HCT116 (cell line): ENCODE results near the gene SNTG2.

Experiments
- ATF3 ChIP-seq: IDR thresholded peaks from 2 replicates; pipeline ENCODE4 v1.6.1; 2012
- CTCF ChIP-seq, 3 experiments: fragments of 200-600 bp in 1 of 3; sonication (generic) in 1 of 3; IDR thresholded peaks in 2 of 3; conservative IDR thresholded peaks in 1 of 3; 2 replicates each; pipeline ENCODE4 v1.5.1; 2012 to 2017; ENCODE audit warnings: low read depth in 2 of 3, low read length in 2 of 3, antibody characterized with exemption in 1 of 3, borderline replicate concordance in 1 of 3, control low read depth in 1 of 3, mild to moderate bottlenecking in 1 of 3, mixed read lengths in 1 of 3, mixed run types in 1 of 3, moderate library complexity in 1 of 3; ENCODE audit not compliant: insufficient read depth in 1 of 3
- EGR1 ChIP-seq: IDR thresholded peaks from 2 replicates; pipeline ENCODE4 v1.6.1; 2012; ENCODE audit warnings: low read depth
- ELF1 ChIP-seq: IDR thresholded peaks from 2 replicates; pipeline ENCODE4 v1.6.1; 2012; ENCODE audit warnings: low read depth, borderline replicate concordance
- EZH2 ChIP-seq: fragments of 200-600 bp; sonication (generic); IDR thresholded peaks from 2 replicates; pipeline ENCODE4 v1.6.1; 2017; ENCODE audit warnings: antibody characterized with exemption, mixed run types
- EZH2phosphoT487 ChIP-seq: fragments of 200-600 bp; IDR thresholded peaks from 2 replicates; pipeline ENCODE4 v1.6.1; 2018; ENCODE audit warnings: antibody characterized with exemption, borderline replicate concordance
- JUND ChIP-seq: IDR thresholded peaks from 2 replicates; pipeline ENCODE4 v1.6.1; 2012
- POLR2A ChIP-seq: IDR thresholded peaks from 2 replicates; pipeline ENCODE4 v1.7.0; 2011; ENCODE audit warnings: borderline replicate concordance; ENCODE audit not compliant: insufficient read depth, insufficient read length; ENCODE audit errors: extremely low read depth
- REST ChIP-seq: IDR thresholded peaks from 2 replicates; pipeline ENCODE4 v1.6.1; 2012; ENCODE audit warnings: low read depth
- SIN3A ChIP-seq: IDR thresholded peaks from 2 replicates; pipeline ENCODE4 v1.6.1; 2012; ENCODE audit warnings: low read depth
- TCF7L2 ChIP-seq: IDR thresholded peaks from 2 replicates; pipeline ENCODE4 v1.7.0; 2011; ENCODE audit warnings: borderline replicate concordance, inconsistent platforms; ENCODE audit not compliant: insufficient read depth, insufficient read length; ENCODE audit errors: extremely low read depth
- YY1 ChIP-seq: IDR thresholded peaks from 2 replicates; pipeline ENCODE4 v1.6.1; 2011; ENCODE audit warnings: low read length, low read depth, moderate library complexity, mild to moderate bottlenecking; ENCODE audit not compliant: insufficient replicate concordance; ENCODE audit errors: extremely low read depth
- ZBTB33 ChIP-seq: IDR thresholded peaks from 2 replicates; pipeline ENCODE4 v1.6.1; 2011; ENCODE audit warnings: mild to moderate bottlenecking, low read length, moderate library complexity; ENCODE audit not compliant: insufficient replicate concordance; ENCODE audit errors: extremely low read depth
- ZFX ChIP-seq: fragments of 450-650 bp; IDR thresholded peaks from 2 replicates; pipeline ENCODE4 v1.6.1; 2017

GRCh38 chr2:1266351-1266750 is 315.7 kb downstream of the SNTG2 start:
- TF ChIP-seq SIN3A = no peak
- TF ChIP-seq YY1 = no peak
- TF ChIP-seq CTCF (IDR thresholded peaks at IDR 0.05 in 2 of 3, conservative IDR thresholded peaks at IDR 0.05 in 1 of 3; ENCODE audit: borderline replicate concordance in 1 of 3, insufficient read depth in 1 of 3, low read depth in 2 of 3, low read length in 2 of 3) = no peak
- TF ChIP-seq ZBTB33 = no peak
- TF ChIP-seq EZH2phosphoT487 = no peak
- TF ChIP-seq JUND = no peak
- TF ChIP-seq ELF1 = no peak
- no peak for TF ChIP-seq POLR2A
- TF ChIP-seq ATF3 = no peak
- no peak for TF ChIP-seq EZH2
- TF ChIP-seq ZFX = no peak
- no peak for TF ChIP-seq REST
- TF ChIP-seq EGR1 = no peak
- TF ChIP-seq TCF7L2 = no peak
